PC-9 (cell line): ENCODE measurements around the gene SLC35E4. TPM values are rescaled to one million over a fixed set of nuclear protein-coding genes. Genes with fewer than 3 reads are reported as not detected.

ENCODE experiments used
- BruUV-seq: library from RNA; stranded (reverse); fragments of 400-500 nt; replicated peaks from 2 replicates; lab custom pipeline; 2021; lab: Mats Ljungman, UMichigan
- CTCF ChIA-PET: fragments of 300-600 bp; sonication (Branson Sonifier 250); formaldehyde crosslinking; loops from one replicate; lab custom pipeline; 2022; ENCODE audit warnings: antibody characterized with exemption; lab: Charles Lee
- POLR2A ChIA-PET: fragments of 300-600 bp; sonication (Branson Sonifier 250); formaldehyde crosslinking; loops from one replicate; lab custom pipeline; 2022; ENCODE audit warnings: antibody characterized with exemption; ENCODE audit not compliant: unreplicated experiment; lab: Charles Lee
- DNase-seq, 2 experiments: peaks; one replicate each; pipeline versions ENCODE4 v3.0.0 to v3.0.0-alpha.2; 2015 to 2022; ENCODE audit warnings: mixed read lengths in 1 of 2
- H2AFZ ChIP-seq: fragments of 200-600 bp; sonication (generic); 2 replicates; pipeline ENCODE4 v1.8.1; 2017; ENCODE audit warnings: antibody characterized with exemption
- H3F3A ChIP-seq: fragments of 200-600 bp; sonication (generic); 2 replicates; pipeline ENCODE4 v1.8.1; 2017; ENCODE audit warnings: antibody characterized with exemption, mild to moderate bottlenecking, low read depth; ENCODE audit not compliant: insufficient read depth
- H3K27ac ChIP-seq: fragments of 200-600 bp; sonication (generic); 2 replicates; pipeline ENCODE4 v1.6.1; 2016; ENCODE audit warnings: mixed run types
- H3K27me3 ChIP-seq: fragments of 200-600 bp; sonication (generic); 2 replicates; pipeline ENCODE4 v1.6.1; 2016; ENCODE audit warnings: low read depth, mixed run types; ENCODE audit not compliant: insufficient read depth
- H3K36me3 ChIP-seq: fragments of 200-600 bp; sonication (generic); 2 replicates; pipeline ENCODE4 v1.6.1; 2016; ENCODE audit warnings: low read depth, mixed run types
- H3K4me1 ChIP-seq: fragments of 200-600 bp; sonication (generic); replicated peaks from 2 replicates; pipeline ENCODE4 v1.6.1; 2016; ENCODE audit warnings: mixed run types; ENCODE audit not compliant: insufficient read depth
- H3K4me2 ChIP-seq: fragments of 200-600 bp; sonication (generic); 2 replicates; pipeline ENCODE4 v1.6.1; 2017; ENCODE audit warnings: mixed run types
- H3K4me3 ChIP-seq: fragments of 200-600 bp; sonication (generic); 2 replicates; pipeline ENCODE4 v1.6.1; 2016; ENCODE audit warnings: mixed run types
- H3K79me2 ChIP-seq: fragments of 200-600 bp; sonication (generic); 2 replicates; pipeline ENCODE4 v1.6.1; 2017; ENCODE audit warnings: low read depth, mixed run types
- H3K9me2 ChIP-seq: fragments of 200-600 bp; sonication (generic); 2 replicates; pipeline ENCODE4 v1.8.1; 2017; ENCODE audit warnings: mild to moderate bottlenecking; ENCODE audit not compliant: insufficient read depth
- H3K9me3 ChIP-seq: fragments of 200-600 bp; sonication (generic); 2 replicates; pipeline ENCODE4 v1.8.1; 2016; ENCODE audit warnings: low read depth; ENCODE audit not compliant: insufficient read depth
- H4K20me1 ChIP-seq: fragments of 200-600 bp; sonication (generic); 2 replicates; pipeline ENCODE4 v1.8.1; 2017; ENCODE audit not compliant: insufficient read depth
- CTCF ChIP-seq: fragments of 200-600 bp; sonication (generic); conservative IDR thresholded peaks from 2 replicates; pipeline ENCODE4 v1.6.1; 2017; ENCODE audit warnings: mixed run types, antibody characterized with exemption, mild to moderate bottlenecking, moderate library complexity
- EZH2 ChIP-seq: fragments of 200-600 bp; sonication (generic); IDR thresholded peaks from 2 replicates; pipeline ENCODE4 v1.8.0; 2017; ENCODE audit warnings: antibody characterized with exemption, low read depth
- intact Hi-C: fragments of 100-400 bp; cut with micrococcal nuclease; formaldehyde crosslinking; loops from one replicate; pipeline ENCODE4 v1.10.0; 2022; ENCODE audit not compliant: unreplicated experiment
- total RNA-seq: library from RNA; stranded (reverse); gene quantifications from 2 replicates; pipeline ENCODE4 v1.2.3, GENCODE V29; 2021

The SLC35E4 gene
- total RNA-seq, 1 experiment from 2014 or later, result 4.7 TPM

GRCh38 chr22:30607300-30607930 is 28.2 kb upstream of the SLC35E4 start:
- POLR2A ChIA-PET, result interaction anchor here (0.6 to 1.5 kb wide), 2 partner anchors 181 to 1181 kb away, joined by 4 to 6 read pairs; no protein-coding TSS in a partner anchor
- Histone ChIP-seq H4K20me1 (no peaks in the 10 kb centered on the region), H3K27me3 (no peaks in the 10 kb centered on the region), H2AFZ (peak overlapping the region; percentile 63; the same call in 1 of the 2 replicates), H3K4me1 (peaks cover 34% of the 10 kb centered on the region), H3F3A (peaks cover 20% of the 10 kb centered on the region), H3K4me2 (peak overlapping the region; percentile 60), H3K9me2 (no peaks in the 10 kb centered on the region), H3K36me3 (no peaks in the 10 kb centered on the region), H3K79me2 (no peaks in the 10 kb centered on the region), H3K4me3 (peak overlapping the region; percentile 46; the same call in 1 of the 2 replicates), H3K27ac (no peak overlapping the region), H3K9me3 (no peaks in the 10 kb centered on the region)
- CTCF ChIA-PET, result interaction anchor here (0.6 to 0.7 kb wide), 6 partner anchors 14 to 1720 kb away, joined by 5 to 14 read pairs (median 7); no protein-coding TSS in a partner anchor
- intact Hi-C loops, result loop anchor here (10.0 kb wide), 2 partner anchors 183 to 343 kb away; partner anchors contain the start of genes MTFP1 and OSM
- no peak for DNase-seq
- BruUV-seq, result no TSS peak
- TF ChIP-seq EZH2 (no peak), CTCF (no peak)

- Histone ChIP-seq H3K9me2 (no peaks in the 10 kb centered on the region), H3K4me2 (no peak overlapping the region), H4K20me1 (no peaks in the 10 kb centered on the region), H3K4me3 (no peak overlapping the region), H3K79me2 (no peaks in the 10 kb centered on the region), H2AFZ (no peak overlapping the region), H3K27ac (no peak overlapping the region), H3K9me3 (no peaks in the 10 kb centered on the region), H3F3A (peaks cover 20% of the 10 kb centered on the region), H3K36me3 (no peaks in the 10 kb centered on the region), H3K27me3 (no peaks in the 10 kb centered on the region), H3K4me1 (peaks cover 34% of the 10 kb centered on the region)
- no peak for TF ChIP-seq EZH2
- no peak for TF ChIP-seq CTCF
- CTCF ChIA-PET, result no interaction called here
- DNase-seq, result no peak
- POLR2A ChIA-PET, result interaction anchor here (0.5 kb wide), 1 partner anchor 18 kb away, joined by 3 read pairs; no protein-coding TSS in a partner anchor
- no TSS peak for BruUV-seq
- intact Hi-C loops, result loop anchor here (10.0 kb wide), 2 partner anchors 183 to 343 kb away; partner anchors contain the start of genes MTFP1 and OSM
Measured at GRCh38 chr22:30607939-30608338, 27.6 kb upstream of the SLC35E4 start.

GRCh38 chr22:30609260-30610185 is 26.1 kb upstream of the SLC35E4 start:
- H3K36me3 ChIP-seq, result no peaks in the 10 kb centered on the region
- no peaks in the 10 kb centered on the region for H3K79me2 ChIP-seq
- H3K9me3 ChIP-seq, result no peaks in the 10 kb centered on the region
- TF ChIP-seq CTCF (no peak), EZH2 (no peak)
- ChIA-PET POLR2A (interaction anchor here (0.5 to 0.6 kb wide), 4 partner anchors 120 to 245 kb away, joined by 3 to 22 read pairs (median 6); no protein-coding TSS in a partner anchor), CTCF (interaction anchor here (0.5 to 1.7 kb wide), 6 partner anchors 15 to 221 kb away, joined by 3 to 10 read pairs (median 3); no protein-coding TSS in a partner anchor)
- intact Hi-C loops, result loop anchor here (10.0 kb wide), 2 partner anchors 185 to 345 kb away; partner anchors contain the start of genes MTFP1 and OSM
- H3K9me2 ChIP-seq, result no peaks in the 10 kb centered on the region
- peaks cover 20% of the 10 kb centered on the region for H3F3A ChIP-seq
- BruUV-seq, result TSS peak; percentile 35
- H4K20me1 ChIP-seq, result no peaks in the 10 kb centered on the region
- H2AFZ ChIP-seq, result no peak overlapping the region
- no peak overlapping the region for H3K4me3 ChIP-seq
- peak overlapping the region; percentile 73 for H3K4me2 ChIP-seq
- peak overlapping the region; percentile 71 for H3K27ac ChIP-seq
- H3K4me1 ChIP-seq, result peaks cover 28% of the 10 kb centered on the region
- no peaks in the 10 kb centered on the region for H3K27me3 ChIP-seq
- DNase-seq, result peak; percentile 65 to 86
